Bronchial epithelial cell (primary cell): ENCODE data around the gene B4GALT4. TPM values are rescaled to one million over a fixed set of nuclear protein-coding genes. Genes with fewer than 3 reads are reported as not detected.

Experiments used
- DNase-seq: peaks from one replicate; pipeline ENCODE4 v3.0.0-alpha.2; 2010; ENCODE audit warnings: low read depth
- FAIRE-seq: peaks from 2 replicates; lab custom pipeline; 2011; peaks lifted over from hg19 to GRCh38; lab: Jason Lieb, UNC
- H3K27me3 ChIP-seq: 2 replicates; pipeline ENCODE4 v1.5.1; 2011; ENCODE audit warnings: low read length; ENCODE audit not compliant: control insufficient read depth, insufficient read depth
- H3K36me3 ChIP-seq: 2 replicates; pipeline ENCODE4 v1.5.1; 2011; ENCODE audit warnings: low read length; ENCODE audit not compliant: control insufficient read depth, insufficient read depth
- H3K4me3 ChIP-seq: 2 replicates; pipeline ENCODE4 v1.5.1; 2011; ENCODE audit warnings: mild to moderate bottlenecking, low read depth, low read length, control low read depth
- CTCF ChIP-seq: IDR thresholded peaks from 2 replicates; pipeline ENCODE4 v1.5.1; 2011; ENCODE audit warnings: mild to moderate bottlenecking, moderate library complexity, low read length, control low read depth, inconsistent platforms; ENCODE audit not compliant: insufficient read depth, severe bottlenecking
- total RNA-seq: library from RNA; depleted of rRNA; stranded (reverse); fragments of >200 nt; gene quantifications from 2 replicates; pipeline ENCODE4 v1.2.1, GENCODE V29; 2014

Gene B4GALT4
- total RNA-seq, 1 donor from 2014 or later, result 40.5 TPM

- FAIRE-seq (no peak), DNase-seq (no peak)
- no peaks in the 10 kb centered on the region for H3K27me3 ChIP-seq
- no peak overlapping the region for H3K4me3 ChIP-seq
- no peaks in the 10 kb centered on the region for H3K36me3 ChIP-seq
- no peak for TF ChIP-seq CTCF
These were observed 35.0 kb downstream of the B4GALT4 start for GRCh38 chr3:119205685-119206084.

GRCh38 chr3:119205209-119205608 is 35.5 kb downstream of the B4GALT4 start:
- no peak for FAIRE-seq
- DNase-seq, result peak; percentile 12
- Histone ChIP-seq H3K36me3 (no peaks in the 10 kb centered on the region), H3K4me3 (no peak overlapping the region), H3K27me3 (no peaks in the 10 kb centered on the region)
- TF ChIP-seq CTCF, result no peak

GRCh38 chr3:119195911-119196310 is 44.8 kb downstream of the B4GALT4 start:
- no peaks in the 10 kb centered on the region for H3K27me3 ChIP-seq
- peak; percentile 47 for DNase-seq
- no peak for FAIRE-seq
- no peaks in the 10 kb centered on the region for H3K36me3 ChIP-seq
- TF ChIP-seq CTCF, result no peak
- no peak overlapping the region for H3K4me3 ChIP-seq

GRCh38 chr3:119195151-119195476 is 45.6 kb downstream of the B4GALT4 start:
- Histone ChIP-seq H3K4me3 (no peak overlapping the region), H3K27me3 (no peaks in the 10 kb centered on the region), H3K36me3 (no peaks in the 10 kb centered on the region)
- DNase-seq (no peak), FAIRE-seq (no peak)
- TF ChIP-seq CTCF, result no peak

- FAIRE-seq (no peak), DNase-seq (no peak)
- Histone ChIP-seq H3K4me3 (no peak overlapping the region), H3K36me3 (no peaks in the 10 kb centered on the region), H3K27me3 (no peaks in the 10 kb centered on the region)
- no peak for TF ChIP-seq CTCF
These were observed 46.2 kb downstream of the B4GALT4 start for GRCh38 chr3:119194237-119195150.
